HG02610 (cell line): ENCODE results near the gene ZNF75A.

ENCODE experiments used
- ATAC-seq: cut with Tn5 transposase; IDR thresholded peaks from one replicate; pipeline ENCODE4 v1.9.1; 2021; ENCODE audit warnings: mild to moderate bottlenecking, moderate library complexity; ENCODE audit not compliant: unreplicated experiment

ZNF75A gene

DNA sequence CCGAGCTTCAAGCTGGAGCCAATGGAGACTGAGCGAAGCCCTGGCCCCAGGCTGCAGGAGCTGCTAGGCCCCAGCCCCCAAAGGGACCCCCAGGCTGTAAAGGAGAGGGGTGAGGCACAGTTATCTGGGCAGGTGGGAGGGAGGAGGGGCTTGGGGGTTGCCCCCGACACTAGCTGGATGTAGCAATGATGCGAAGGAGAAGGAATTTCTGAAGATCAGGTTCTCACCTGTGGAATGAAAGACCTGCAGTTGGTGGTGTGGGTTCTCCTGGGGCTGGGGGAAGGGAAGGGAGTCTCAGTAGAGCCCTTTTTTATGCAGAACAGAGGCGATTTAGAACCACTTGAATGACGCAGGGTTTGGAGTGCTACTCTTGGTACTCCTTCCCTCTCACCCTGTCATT, 20.2 kb upstream of the ZNF75A start:
- ATAC-seq = no peak

DNA sequence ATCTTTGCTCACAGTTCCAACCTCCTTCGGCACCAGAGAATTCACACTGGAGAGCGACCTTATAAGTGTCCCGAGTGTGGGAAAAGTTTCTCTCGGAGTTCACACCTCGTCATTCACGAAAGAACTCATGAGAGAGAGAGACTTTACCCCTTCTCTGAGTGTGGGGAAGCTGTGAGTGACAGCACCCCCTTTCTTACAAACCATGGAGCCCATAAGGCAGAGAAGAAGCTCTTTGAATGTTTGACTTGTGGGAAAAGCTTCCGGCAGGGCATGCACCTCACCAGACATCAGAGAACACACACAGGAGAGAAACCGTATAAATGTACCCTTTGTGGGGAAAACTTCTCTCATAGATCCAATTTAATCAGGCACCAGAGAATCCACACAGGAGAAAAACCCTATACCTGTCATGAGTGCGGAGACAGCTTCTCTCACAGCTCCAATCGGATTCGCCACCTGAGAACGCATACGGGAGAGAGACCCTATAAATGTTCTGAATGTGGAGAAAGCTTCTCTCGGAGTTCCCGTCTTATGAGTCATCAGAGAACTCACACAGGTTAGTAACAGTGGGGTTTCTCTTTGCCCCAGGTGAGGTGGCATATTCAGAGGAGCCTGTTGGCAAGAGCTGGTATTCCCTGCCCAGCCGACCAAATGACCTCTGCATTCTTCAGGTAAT, 15.2 kb upstream of the ZNF75A start:
- no peak for ATAC-seq

DNA sequence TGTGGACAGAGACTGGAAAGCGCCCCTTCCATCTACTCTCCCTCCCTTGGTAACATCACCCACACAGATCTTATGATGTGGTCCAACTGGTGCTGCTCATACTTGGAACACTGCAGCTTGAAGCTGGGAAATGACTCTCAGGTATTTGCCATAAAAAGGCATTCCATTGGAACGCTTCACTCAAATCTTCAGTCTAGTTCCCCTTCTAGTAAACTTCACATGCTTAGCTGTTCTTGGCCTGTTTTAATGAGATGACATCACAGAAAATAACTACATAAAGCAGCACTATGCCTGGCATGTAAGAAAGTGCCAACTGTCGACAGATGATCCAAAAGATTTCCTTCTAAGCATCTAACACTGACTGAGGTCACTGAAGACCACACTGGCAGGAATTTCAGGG, 12.7 kb upstream of the ZNF75A start:
- ATAC-seq = no peak

DNA sequence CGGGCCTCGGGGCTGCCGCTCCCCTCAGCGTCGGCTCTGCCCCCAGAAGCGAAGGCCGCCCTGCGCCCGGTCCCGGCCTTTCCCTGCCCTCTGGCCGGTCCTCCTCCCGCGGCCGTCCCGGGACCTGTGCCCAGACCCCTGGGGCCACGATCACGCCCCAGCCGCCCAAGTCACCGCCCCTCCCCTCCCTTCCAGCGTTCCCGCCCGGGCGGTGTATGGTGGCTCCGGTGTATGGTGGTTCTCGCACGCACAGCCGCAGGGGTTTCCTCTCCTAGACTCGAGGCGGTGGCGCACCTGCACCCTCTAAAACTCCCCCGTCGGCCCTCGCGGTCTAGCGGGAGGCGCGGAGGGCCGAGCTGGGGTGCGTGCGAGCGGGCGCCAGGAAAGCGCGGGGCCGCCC, 10.1 kb upstream of the ZNF75A start:
- ATAC-seq = no peak

DNA sequence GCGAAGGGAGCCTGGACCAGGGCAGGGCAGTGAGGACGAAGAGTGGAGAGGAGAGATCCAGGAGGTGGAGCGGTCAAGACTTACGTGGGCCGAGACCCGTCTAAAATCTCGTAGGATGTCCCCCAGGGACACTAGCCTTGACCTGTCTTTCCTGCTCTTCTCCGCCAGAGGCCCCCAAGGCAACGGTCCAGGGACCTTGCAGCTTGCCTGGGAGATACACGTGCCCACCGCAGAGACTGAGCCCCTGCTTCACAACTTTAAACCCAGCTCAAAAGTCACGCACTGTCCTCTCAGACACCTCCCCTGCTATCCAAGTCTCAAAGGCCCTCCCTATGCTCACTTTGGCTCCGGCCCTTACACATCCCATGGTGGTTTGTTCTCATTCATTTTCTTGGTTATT, 9.5 kb upstream of the ZNF75A start:
- no peak for ATAC-seq

DNA sequence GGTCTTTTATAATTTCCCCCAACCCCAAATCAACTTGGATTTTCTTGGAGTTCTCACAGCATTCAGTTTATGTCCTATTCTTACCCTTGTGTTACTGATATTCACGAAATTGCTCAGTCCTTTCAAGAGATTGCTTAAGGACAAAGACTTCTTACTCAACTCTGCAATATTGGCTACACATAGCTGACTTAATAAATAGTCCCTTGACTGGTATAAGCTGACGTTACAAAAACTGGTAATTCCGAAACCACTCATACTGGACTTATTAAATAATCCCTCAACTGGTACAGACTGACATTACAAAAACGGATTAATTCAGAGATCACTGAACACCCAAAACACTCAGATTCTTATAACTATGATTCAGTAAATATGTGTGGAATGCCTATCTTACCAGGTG, 927 bp upstream of the ZNF75A start:
- no peak for ATAC-seq

DNA sequence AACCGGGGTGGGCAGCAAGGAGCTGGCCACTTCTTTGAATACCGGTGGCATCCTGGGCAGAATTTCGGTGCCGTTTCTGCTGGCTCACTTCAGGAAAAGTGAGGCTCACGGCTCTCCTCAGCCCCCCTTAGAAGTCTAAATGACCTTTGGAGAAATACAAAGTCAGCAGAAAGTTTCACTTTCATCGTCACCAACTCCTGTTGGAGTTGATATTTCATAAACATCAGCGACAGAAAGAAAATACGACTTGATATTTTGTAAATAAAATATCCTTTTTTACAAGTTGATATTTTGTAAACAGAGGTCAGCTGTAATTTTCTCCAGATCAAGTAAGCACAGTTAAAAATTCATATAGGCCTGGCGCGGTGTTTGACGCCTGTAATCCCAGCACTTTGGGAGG, 781 bp downstream of the ZNF75A start:
- ATAC-seq = no peak

DNA sequence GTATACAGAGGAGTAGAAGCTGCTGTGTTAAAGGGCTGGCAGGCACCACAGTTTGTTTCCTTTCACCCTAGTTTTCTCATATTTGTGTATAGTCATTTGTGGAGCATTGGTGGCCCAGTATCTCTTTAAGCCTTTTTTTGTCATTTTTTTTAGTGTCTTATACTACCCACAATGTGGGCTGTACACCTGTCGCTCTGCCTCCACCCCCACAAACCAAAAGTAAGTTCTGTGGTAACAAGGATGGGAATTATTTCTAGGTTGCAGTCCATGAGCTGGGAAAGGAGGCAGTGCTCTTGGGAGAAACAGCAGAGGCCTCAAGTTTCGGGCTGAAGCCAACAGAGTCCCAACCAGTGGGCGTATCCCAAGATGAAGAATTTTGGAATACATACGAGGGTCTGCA, 6.2 kb downstream of the ZNF75A start:
- ATAC-seq = no peak

DNA sequence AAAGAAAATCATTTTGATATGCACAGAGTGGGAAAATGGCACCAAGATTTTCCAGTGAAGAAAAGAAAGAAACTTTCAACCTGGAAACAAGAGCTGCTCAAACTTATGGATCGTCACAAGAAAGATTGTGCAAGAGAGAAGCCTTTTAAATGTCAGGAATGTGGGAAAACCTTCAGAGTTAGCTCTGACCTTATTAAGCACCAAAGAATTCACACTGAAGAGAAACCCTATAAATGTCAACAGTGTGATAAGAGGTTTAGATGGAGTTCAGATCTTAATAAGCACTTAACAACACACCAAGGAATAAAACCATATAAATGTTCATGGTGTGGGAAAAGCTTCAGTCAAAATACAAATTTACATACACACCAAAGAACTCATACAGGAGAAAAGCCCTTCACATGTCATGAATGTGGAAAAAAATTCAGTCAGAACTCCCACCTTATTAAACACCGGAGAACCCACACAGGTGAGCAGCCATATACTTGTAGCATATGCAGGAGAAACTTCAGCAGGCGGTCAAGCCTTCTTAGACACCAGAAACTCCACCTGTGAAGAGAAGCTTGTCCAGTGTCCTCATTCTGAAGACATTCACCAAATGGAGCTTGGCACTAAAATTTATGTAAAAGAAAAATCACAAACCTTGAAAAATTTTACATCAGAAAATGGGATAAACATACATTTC, 12.2 kb downstream of the ZNF75A start:
- no peak for ATAC-seq

DNA sequence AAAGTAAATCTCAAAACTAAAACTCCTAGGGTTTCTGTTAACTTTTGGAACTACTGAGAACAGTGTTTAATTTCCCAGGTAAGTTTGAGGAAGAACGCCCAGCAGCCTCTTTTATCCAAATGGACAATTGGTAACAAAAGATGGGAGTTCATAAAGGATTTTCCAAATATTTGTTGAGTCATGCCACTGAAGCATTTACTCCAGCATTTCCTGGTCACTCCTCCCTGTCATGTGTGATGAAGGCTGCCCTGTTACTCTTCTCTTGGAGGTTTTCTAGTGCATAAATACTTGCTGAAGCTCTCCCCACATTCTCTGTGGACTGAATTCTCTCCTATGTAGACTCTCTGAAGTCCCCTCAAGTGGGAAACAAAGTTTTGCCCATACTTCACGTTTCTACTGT, 16.5 kb downstream of the ZNF75A start:
- ATAC-seq = no peak

DNA sequence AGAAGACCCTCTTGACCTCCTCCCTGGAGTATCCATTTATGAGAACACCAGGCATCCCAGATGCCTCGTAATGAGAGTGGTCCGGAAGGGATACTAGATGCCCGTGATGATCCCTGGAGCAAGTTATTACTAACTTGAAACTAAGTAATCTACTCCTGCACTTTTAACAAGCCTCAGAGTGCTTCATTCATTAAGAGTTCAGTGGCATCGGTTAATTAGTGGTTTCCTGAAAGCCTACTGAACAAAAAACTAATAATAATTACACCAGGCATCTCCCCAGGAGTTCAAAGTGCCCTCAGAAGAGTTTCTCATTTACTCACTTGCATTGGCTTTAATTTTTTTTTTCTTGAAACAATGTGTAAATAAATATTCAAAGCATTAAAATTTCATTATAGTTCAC, 22.2 kb downstream of the ZNF75A start:
- ATAC-seq = no peak

DNA sequence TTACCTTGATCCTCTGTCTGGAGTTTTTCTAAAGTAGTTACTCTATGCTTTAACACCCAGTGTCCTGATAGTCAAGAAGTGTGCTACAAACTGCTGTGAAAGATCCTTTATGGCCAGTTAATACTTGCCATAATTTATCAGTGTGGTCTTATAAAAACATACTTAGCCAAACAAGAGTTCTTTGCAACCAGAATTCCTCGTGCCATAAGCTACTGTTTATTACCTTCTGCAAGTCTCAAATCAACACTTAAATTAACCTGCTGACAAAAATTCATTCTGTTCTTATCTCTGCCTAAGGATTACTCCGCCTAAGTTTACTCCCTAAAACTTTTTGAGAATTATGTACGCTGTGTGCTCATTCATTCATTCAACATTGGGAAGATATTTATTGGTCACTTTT, 22.8 kb downstream of the ZNF75A start:
- ATAC-seq = no peak

DNA sequence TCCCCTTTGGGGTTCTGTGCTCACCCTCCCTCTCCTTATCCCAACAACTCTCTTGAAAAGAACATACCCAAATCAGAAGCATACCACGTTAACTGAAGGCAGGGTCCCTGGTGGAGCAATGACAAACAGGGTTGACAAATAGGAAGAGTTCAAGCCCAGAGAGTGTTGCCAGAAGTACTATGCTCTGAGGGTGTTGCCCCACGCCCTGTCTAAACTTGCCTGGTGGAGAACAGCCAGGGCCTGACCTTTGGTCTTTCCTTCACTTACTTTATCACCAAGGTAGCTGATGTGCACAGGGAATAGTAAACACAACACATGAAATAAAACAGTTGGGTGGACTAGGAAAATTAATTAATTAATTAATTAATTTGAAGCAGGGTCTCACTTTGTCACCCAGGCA, 23.3 kb downstream of the ZNF75A start:
- no peak for ATAC-seq

DNA sequence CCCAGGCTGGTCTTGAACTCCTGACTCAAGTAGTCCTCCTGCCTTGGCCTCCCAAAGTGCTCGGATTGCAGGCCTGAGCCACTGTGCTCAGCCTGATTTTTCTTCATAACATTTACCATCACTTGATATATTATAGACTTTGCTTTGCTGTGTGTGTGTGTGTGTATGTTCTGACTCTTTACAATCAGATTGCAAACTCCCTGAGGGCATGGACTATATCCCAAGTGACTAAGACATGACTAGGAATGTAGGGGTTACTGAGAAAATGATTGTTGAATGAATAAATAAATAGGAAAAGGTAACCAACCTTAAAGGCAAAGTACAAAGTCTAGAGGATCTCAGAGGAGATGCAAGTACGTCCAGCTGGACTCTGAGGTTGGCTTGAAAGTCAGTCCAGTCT, 40.7 kb downstream of the ZNF75A start:
- no peak for ATAC-seq

DNA sequence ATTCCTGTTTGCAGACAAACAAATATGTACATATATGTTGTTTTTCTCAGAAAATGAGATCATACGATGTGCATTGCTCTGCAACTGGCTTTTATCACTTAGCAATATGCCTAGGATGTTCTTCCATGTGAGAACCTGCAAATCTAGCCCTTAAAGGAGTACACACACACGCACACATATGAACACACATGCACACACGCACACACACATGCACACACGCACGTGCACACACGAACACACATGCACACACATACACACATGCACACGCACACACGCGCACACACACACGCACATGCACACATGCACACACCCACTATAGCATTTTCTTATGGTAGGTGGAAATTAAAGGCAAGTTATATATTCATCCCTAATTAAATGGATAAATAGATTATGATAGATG, 42.3 kb downstream of the ZNF75A start:
- ATAC-seq = no peak

DNA sequence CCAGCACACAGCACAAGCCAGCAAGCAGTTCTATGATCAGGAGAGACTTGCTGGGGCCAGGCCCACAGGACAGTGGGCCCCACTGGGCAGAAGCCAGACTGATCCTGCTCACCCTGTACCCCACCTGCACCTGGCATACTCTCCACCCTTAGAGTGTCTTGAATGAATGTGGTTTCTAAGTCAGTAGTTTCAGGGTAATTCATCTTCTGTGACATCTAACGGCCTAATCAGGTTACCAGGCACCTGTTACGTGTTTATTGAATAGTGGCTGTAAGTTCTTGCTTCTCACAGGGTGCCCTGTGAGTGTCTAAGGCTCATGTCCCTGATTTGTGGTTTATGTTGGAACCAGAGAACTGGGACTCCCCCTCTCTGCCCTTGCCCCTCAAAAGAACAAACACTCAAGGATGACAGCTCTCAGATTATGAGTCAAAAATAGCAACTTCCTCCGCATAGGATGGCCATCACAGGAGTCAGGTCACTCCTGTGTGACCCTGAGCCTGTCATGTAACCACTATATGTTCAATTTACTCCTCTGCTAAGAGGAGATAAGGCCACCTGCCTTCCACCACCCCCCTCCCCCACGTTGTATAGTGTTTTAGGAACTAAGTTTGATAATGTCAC, 43.4 kb downstream of the ZNF75A start:
- no peak for ATAC-seq

DNA sequence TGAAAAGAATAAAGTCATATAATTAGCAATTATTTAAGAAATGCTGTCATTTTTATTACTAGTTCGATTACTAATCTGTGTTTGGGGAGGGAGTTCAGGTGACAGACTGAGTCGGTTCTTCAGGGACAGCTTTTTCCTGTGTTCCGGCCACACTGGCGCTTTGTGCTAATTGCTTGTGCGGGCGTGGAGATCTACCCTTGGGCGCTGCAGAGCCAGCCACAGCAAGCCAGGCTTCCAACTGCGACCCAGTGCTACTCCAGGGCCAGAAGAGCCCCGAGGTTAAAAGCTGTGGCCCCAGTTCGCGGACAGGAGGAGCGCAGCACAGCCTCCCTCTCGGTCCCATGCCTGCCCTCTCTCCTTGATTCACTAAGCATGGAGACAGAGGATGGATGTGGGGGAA, 43.9 kb downstream of the ZNF75A start:
- no peak for ATAC-seq

DNA sequence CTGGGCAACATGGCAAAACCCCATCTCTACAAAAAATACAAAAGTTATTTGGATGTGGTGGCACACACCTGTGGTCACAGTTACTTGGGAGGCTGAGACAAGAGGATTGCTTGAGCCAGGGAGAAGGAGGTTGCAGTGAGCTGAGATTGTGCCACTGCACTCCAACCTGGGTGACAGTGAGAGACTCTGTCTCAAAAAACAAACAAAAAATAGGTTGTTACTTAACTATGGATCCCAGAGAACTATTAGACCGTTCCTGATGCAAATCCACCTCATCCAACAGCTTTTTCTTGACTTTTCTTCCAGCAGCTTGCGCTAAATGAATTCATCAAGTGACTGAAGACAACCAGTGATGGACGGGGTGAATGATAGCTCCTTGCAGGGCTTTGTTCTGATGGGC, 50.3 kb downstream of the ZNF75A start, which contains the start of gene OR2C1:
TSS of gene OR2C1 (plus strand) at position 301 of the 400 bp plus-strand sequence. CDS start at position 353, 52 bp downstream.
- no peak for ATAC-seq

DNA sequence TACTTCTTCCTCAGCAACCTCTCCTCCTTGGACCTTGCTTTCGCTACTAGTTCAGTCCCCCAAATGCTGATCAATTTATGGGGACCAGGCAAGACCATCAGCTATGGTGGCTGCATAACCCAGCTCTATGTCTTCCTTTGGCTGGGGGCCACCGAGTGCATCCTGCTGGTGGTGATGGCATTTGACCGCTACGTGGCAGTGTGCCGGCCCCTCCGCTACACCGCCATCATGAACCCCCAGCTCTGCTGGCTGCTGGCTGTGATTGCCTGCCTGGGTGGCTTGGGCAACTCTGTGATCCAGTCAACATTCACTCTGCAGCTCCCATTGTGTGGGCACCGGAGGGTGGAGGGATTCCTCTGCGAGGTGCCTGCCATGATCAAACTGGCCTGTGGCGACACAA, 50.8 kb downstream of the ZNF75A start:
- no peak for ATAC-seq

DNA sequence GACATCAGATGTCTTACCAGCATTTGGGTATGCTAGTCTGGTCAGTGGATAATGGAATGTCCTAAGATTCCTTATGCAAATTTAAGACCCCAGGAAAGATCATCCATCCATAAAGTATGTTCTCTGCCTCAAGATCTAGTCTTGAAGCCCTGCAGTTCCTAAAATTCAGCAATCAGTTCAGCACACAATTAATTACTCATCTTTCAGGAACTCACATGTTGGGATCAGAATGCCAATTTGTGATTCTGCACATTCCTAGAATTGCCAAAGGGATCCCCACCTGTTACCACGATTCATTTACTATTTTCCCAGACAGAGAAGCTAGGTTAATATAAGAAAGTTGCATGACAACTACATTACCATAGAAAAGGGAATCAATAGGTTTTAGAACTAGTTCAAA, 53.6 kb downstream of the ZNF75A start:
- ATAC-seq = no peak

DNA sequence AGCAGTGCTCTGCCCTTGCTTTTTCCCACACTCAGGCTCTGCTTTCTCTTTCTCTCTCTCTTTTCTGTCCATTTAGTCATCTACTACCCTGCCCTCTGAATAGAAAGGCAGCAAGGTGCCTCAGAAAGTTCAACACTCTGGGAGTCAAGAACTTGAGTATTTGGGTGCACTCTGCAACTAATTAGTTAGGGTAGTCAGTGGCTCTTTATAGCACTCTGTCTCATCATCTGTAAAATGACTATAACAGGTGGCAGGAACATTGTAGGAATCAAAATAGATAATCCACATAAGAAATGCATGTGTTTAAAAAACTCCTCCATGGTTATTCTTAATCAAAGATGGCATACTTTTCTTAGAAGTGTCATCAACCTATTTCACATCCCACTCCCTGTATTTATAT, 57.6 kb downstream of the ZNF75A start:
- no peak for ATAC-seq

DNA sequence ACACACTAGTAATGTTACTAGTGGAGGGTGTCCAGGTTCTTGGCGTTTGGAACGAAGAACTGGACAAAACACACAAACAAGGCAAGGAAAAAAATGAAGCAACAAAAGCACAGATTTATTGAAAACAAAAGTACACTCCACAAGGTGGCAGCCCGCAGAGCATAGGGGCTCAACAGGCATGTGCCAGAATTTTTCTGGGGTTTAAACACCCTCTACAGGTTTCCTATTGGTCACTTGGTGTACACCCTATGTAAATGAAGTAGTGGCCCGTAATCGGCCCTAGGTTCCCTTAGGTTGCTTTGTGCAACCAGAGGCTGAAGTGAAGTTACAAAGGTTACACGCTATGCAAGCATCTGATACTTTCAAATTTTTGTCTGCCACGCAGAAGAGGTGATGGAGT, 58.5 kb downstream of the ZNF75A start:
- ATAC-seq = no peak
